ENCODE measurements around the gene BCAS3.
"Not testable (repeated sequence)": the region's sequence is repeated elsewhere in the genome, so short reads cannot be mapped to it uniquely, and the experiment has no call there.

Gene BCAS3

GRCh38 chr17:61002316-61002736 lies 324.7 kb downstream of the BCAS3 start:
- Histone ChIP-seq H3K27me3 (no peaks in the 10 kb centered on the region), H3K4me3 (no peak overlapping the region), H3K4me1 (no peaks in the 10 kb centered on the region), H3K9ac (no peak overlapping the region), H3K27ac (no peak overlapping the region), H3K4me2 (no peak overlapping the region), H4K20me1 (no peaks in the 10 kb centered on the region), H3K36me3 (no peaks in the 10 kb centered on the region), H3K9me3 (no peaks in the 10 kb centered on the region)
- no peak for TF ChIP-seq Cebpa-rat (IDR thresholded peaks at IDR 0.05)

- Histone ChIP-seq H3K36me3 (no peaks in the 10 kb centered on the region), H3K9ac (no peak overlapping the region), H3K27ac (no peak overlapping the region), H3K4me1 (0 out of 2 replicates have a peak, but pooled peaks cover 5% of the 10 kb centered on the region), H3K4me2 (no peak overlapping the region), H3K9me3 (no peaks in the 10 kb centered on the region), H4K20me1 (no peaks in the 10 kb centered on the region), H3K27me3 (no peaks in the 10 kb centered on the region), H3K4me3 (no peak overlapping the region)
- no peak for TF ChIP-seq Cebpa-rat (IDR thresholded peaks at IDR 0.05)
Observed at GRCh38 chr17:61005358-61005757, 327.7 kb downstream of the BCAS3 start.

- not testable (repeated sequence) for H4K20me1 ChIP-seq, H3K27me3 ChIP-seq, H3K9me3 ChIP-seq, H3K4me3 ChIP-seq, H3K4me2 ChIP-seq, H3K36me3 ChIP-seq, H3K4me1 ChIP-seq, H3K9ac ChIP-seq, H3K27ac ChIP-seq
Observed at GRCh38 chr17:61005958-61006357, 328.3 kb downstream of the BCAS3 start.

- no peak overlapping the region for H3K9ac ChIP-seq
- H3K4me1 ChIP-seq, result 0 out of 2 replicates have a peak, but pooled peaks cover 5% of the 10 kb centered on the region
- H3K4me2 ChIP-seq, result no peak overlapping the region
- no peak overlapping the region for H3K4me3 ChIP-seq
- H3K36me3 ChIP-seq, result no peaks in the 10 kb centered on the region
- no peak for TF ChIP-seq Cebpa-rat (IDR thresholded peaks at IDR 0.05)
- no peaks in the 10 kb centered on the region for H3K27me3 ChIP-seq
- no peaks in the 10 kb centered on the region for H3K9me3 ChIP-seq
- H4K20me1 ChIP-seq, result no peaks in the 10 kb centered on the region
- no peak overlapping the region for H3K27ac ChIP-seq
Observed at GRCh38 chr17:61007980-61008379, 330.3 kb downstream of the BCAS3 start.

GRCh38 chr17:61009663-61010062 lies 332.0 kb downstream of the BCAS3 start:
- H4K20me1 ChIP-seq, result no peaks in the 10 kb centered on the region
- 0 out of 2 replicates have a peak, but pooled peaks cover 5% of the 10 kb centered on the region for H3K4me1 ChIP-seq
- H3K27me3 ChIP-seq, result no peaks in the 10 kb centered on the region
- no peak overlapping the region for H3K27ac ChIP-seq
- H3K9ac ChIP-seq, result no peak overlapping the region
- no peak overlapping the region for H3K4me3 ChIP-seq
- no peaks in the 10 kb centered on the region for H3K36me3 ChIP-seq
- H3K9me3 ChIP-seq, result no peaks in the 10 kb centered on the region
- no peak for TF ChIP-seq Cebpa-rat (IDR thresholded peaks at IDR 0.05)
- H3K4me2 ChIP-seq, result no peak overlapping the region

GRCh38 chr17:61010661-61011170 lies 333.1 kb downstream of the BCAS3 start:
- no peak for TF ChIP-seq Cebpa-rat (IDR thresholded peaks at IDR 0.05)
- Histone ChIP-seq H3K4me2 (no peak overlapping the region), H3K9ac (no peak overlapping the region)

GRCh38 chr17:61011251-61011650 lies 333.6 kb downstream of the BCAS3 start:
- Histone ChIP-seq H3K4me1 (0 out of 2 replicates have a peak, but pooled peaks cover 5% of the 10 kb centered on the region), H4K20me1 (no peaks in the 10 kb centered on the region), H3K4me3 (no peak overlapping the region), H3K4me2 (no peak overlapping the region), H3K9me3 (no peaks in the 10 kb centered on the region), H3K9ac (no peak overlapping the region), H3K27ac (no peak overlapping the region), H3K36me3 (no peaks in the 10 kb centered on the region), H3K27me3 (no peaks in the 10 kb centered on the region)
- TF ChIP-seq Cebpa-rat (IDR thresholded peaks at IDR 0.05), result no peak

More at GRCh38 chr17:61010661-61011170, 333.1 kb downstream of the BCAS3 start:
- H3K36me3 ChIP-seq, result no peaks in the 10 kb centered on the region
- no peaks in the 10 kb centered on the region for H3K27me3 ChIP-seq
- no peak overlapping the region for H3K4me3 ChIP-seq
- H3K4me1 ChIP-seq, result 0 out of 2 replicates have a peak, but pooled peaks cover 5% of the 10 kb centered on the region
- no peak overlapping the region for H3K27ac ChIP-seq
- H3K9me3 ChIP-seq, result no peaks in the 10 kb centered on the region
- no peaks in the 10 kb centered on the region for H4K20me1 ChIP-seq

GRCh38 chr17:61015966-61016365 lies 338.3 kb downstream of the BCAS3 start:
- Histone ChIP-seq H3K9ac (no peak overlapping the region), H3K4me1 (no peaks in the 10 kb centered on the region), H3K4me3 (no peak overlapping the region), H3K9me3 (no peaks in the 10 kb centered on the region), H3K27ac (no peak overlapping the region), H3K36me3 (no peaks in the 10 kb centered on the region), H3K27me3 (no peaks in the 10 kb centered on the region), H4K20me1 (no peaks in the 10 kb centered on the region), H3K4me2 (no peak overlapping the region)
- TF ChIP-seq Cebpa-rat (IDR thresholded peaks at IDR 0.05), result no peak

- TF ChIP-seq Cebpa-rat (IDR thresholded peaks at IDR 0.05), result no peak
- Histone ChIP-seq H3K27ac (no peak overlapping the region), H3K4me1 (no peaks in the 10 kb centered on the region), H3K9me3 (no peaks in the 10 kb centered on the region), H3K4me3 (no peak overlapping the region), H3K9ac (no peak overlapping the region), H4K20me1 (no peaks in the 10 kb centered on the region), H3K27me3 (no peaks in the 10 kb centered on the region), H3K36me3 (no peaks in the 10 kb centered on the region), H3K4me2 (no peak overlapping the region)
Observed at GRCh38 chr17:61017317-61018006, 339.8 kb downstream of the BCAS3 start.

- Histone ChIP-seq H4K20me1 (no peaks in the 10 kb centered on the region), H3K4me3 (no peak overlapping the region), H3K4me1 (no peaks in the 10 kb centered on the region), H3K9ac (no peak overlapping the region), H3K36me3 (no peaks in the 10 kb centered on the region), H3K9me3 (no peaks in the 10 kb centered on the region), H3K27me3 (no peaks in the 10 kb centered on the region), H3K27ac (no peak overlapping the region), H3K4me2 (no peak overlapping the region)
- TF ChIP-seq Cebpa-rat (IDR thresholded peaks at IDR 0.05), result no peak
Observed at GRCh38 chr17:61018938-61019337, 341.3 kb downstream of the BCAS3 start.

Data from BLaER1 (cell line).